ENCODE measurements around the gene MASP1.

MASP1 gene

DNA sequence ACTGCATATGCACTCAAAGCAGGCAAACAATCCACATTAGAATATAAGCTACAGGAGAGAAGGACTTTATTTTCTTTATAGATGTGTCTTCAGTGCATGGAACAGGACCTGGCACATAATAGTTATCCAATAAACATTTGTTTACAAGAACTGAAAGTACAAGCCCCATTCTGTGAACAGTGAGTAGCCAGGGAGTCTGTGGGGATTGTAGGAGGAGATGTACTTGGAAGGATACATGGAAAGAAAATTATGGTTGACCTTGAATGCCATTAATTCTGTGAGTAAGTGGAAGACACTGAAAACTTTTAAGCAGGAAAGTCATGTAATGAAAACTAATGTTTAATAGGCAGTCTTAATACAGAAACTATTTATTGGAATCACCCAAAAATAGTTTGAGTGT is 28.3 kb downstream of the MASP1 start:
- H3K4me3 ChIP-seq (ENCODE audit: low read length), result peak overlapping the region; percentile 21
- peak overlapping the region; percentile 68 for H3K9ac ChIP-seq (ENCODE audit: low read length)
- H3K27me3 ChIP-seq (replicated peaks; ENCODE audit: control insufficient read depth, insufficient read depth, low read length), result no peaks in the 10 kb centered on the region
- H3K9me3 ChIP-seq (ENCODE audit: control insufficient read depth, low read length), result peaks cover 8% of the 10 kb centered on the region
- DNase-seq (ENCODE audit: low read depth), result peak; percentile 26
- peaks cover 50% of the 10 kb centered on the region for H3K4me1 ChIP-seq (ENCODE audit: control insufficient read depth, insufficient read depth, low read length)
- peaks cover 7% of the 10 kb centered on the region for H3K36me3 ChIP-seq (ENCODE audit: control insufficient read depth, insufficient read depth, low read length, severe bottlenecking)

DNA sequence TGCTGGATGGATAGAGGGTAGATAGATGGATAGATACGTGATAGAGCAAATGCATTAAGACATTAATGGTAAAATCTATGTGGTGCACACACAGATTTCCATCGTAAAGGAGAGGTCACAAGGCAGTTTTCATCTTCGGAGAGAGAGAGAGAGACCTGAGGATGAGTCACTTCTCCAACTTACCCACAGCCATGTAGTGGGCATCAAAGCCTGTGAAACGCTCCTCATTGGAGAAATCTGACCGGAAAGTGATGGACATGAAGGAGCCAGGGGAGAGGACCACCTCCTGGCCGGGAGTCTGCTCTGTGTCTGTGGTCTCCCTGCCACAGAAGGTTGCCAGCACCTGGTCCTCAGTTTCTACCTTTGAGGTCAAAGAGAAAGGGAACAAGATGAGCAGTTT is 29.2 kb downstream of the MASP1 start:
- Histone ChIP-seq H3K4me3 (ENCODE audit: low read length) (no peak overlapping the region), H3K9ac (ENCODE audit: low read length) (no peak overlapping the region), H3K4me1 (ENCODE audit: control insufficient read depth, insufficient read depth, low read length) (peaks cover 44% of the 10 kb centered on the region), H3K9me3 (ENCODE audit: control insufficient read depth, low read length) (peaks cover 8% of the 10 kb centered on the region), H3K36me3 (ENCODE audit: control insufficient read depth, insufficient read depth, low read length, severe bottlenecking) (peaks cover 7% of the 10 kb centered on the region), H3K27me3 (replicated peaks; ENCODE audit: control insufficient read depth, insufficient read depth, low read length) (no peaks in the 10 kb centered on the region)
- no peak for DNase-seq (ENCODE audit: low read depth)

DNA sequence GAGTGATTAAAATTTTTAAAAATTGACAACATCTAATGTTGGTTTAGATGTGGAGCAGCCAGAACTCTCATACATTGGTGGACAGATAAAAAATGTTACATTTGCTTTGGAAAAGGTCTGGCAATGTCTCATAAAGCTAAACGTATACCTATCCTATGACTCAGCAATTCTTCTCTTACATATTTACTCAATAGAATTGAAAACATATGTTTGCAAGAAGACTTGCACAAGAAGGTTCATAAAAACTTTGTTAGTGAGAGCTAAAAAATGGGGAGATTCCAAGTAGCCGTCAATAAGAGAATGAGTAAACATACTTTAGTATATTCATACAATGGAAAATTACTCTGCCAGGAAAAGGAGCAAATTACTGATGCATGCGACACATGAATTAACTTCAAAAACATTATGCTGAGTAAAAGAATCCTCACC is 30.0 kb downstream of the MASP1 start:
- Histone ChIP-seq H3K9me3 (ENCODE audit: control insufficient read depth, low read length) (peaks cover 8% of the 10 kb centered on the region), H3K9ac (ENCODE audit: low read length) (no peak overlapping the region), H3K4me3 (ENCODE audit: low read length) (no peak overlapping the region), H3K36me3 (ENCODE audit: control insufficient read depth, insufficient read depth, low read length, severe bottlenecking) (peaks cover 12% of the 10 kb centered on the region), H3K27me3 (replicated peaks; ENCODE audit: control insufficient read depth, insufficient read depth, low read length) (no peaks in the 10 kb centered on the region), H3K4me1 (ENCODE audit: control insufficient read depth, insufficient read depth, low read length) (peaks cover 36% of the 10 kb centered on the region)
- DNase-seq (ENCODE audit: low read depth), result peak; percentile 80

DNA sequence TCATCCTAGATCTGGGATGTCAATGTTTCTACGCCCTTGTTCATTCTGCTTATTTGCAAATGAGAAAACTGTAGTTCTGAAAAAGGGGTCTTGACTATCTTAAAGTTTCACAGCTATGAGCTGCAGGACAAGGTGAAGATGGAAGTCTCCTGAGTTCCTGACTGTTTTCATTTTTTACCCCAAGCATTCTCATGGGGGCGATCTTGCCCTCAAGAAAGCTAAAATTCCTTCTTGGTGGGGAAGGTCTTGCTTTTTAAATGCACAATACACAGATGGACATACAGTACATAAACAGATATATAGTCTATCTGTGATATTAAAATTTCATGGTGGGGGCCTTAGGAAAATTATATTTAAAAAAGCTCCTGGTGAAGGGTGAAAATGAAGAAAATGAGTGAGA is 32.4 kb downstream of the MASP1 start:
- Histone ChIP-seq H3K36me3 (ENCODE audit: control insufficient read depth, insufficient read depth, low read length, severe bottlenecking) (peaks cover 16% of the 10 kb centered on the region), H3K4me3 (ENCODE audit: low read length) (no peak overlapping the region), H3K9me3 (ENCODE audit: control insufficient read depth, low read length) (peaks cover 8% of the 10 kb centered on the region), H3K9ac (ENCODE audit: low read length) (no peak overlapping the region), H3K27me3 (replicated peaks; ENCODE audit: control insufficient read depth, insufficient read depth, low read length) (no peaks in the 10 kb centered on the region), H3K4me1 (ENCODE audit: control insufficient read depth, insufficient read depth, low read length) (peaks cover 18% of the 10 kb centered on the region)
- DNase-seq (ENCODE audit: low read depth), result no peak

DNA sequence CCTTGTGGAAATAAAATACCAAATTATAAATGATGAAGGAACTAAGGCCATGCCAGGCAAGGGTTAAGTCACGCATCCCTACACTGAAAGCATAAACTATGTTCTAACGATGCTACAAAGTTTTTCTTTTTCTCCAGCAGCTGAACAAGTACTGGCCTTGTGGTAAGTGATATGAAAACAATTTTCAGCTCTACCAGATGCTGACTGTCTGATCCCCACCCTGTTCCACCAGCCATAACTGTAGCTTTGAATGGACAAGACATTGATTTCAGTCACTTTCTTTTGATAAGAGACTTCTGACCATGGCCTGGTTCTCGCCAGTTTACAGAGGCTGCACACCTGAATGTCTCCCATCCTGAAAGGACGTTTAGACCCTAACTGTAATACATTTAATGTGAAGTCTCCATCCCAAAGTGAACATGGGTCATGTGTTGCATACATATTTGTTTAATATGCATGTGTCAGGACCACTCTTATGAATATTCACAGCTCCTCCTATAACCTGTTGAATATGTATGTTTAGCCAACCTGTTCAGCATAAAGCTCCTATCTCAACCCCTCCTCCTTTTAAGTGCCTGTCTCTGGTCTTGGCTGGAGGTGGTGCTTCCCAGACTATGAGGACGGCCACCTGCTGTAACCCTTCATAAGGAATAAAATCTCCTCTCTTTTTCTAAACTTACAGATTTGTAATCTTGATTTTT is 33.4 kb downstream of the MASP1 start:
- Histone ChIP-seq H3K27me3 (replicated peaks; ENCODE audit: control insufficient read depth, insufficient read depth, low read length) (no peaks in the 10 kb centered on the region), H3K4me3 (ENCODE audit: low read length) (no peak overlapping the region), H3K9me3 (ENCODE audit: control insufficient read depth, low read length) (peaks cover 8% of the 10 kb centered on the region), H3K9ac (ENCODE audit: low read length) (no peak overlapping the region), H3K36me3 (ENCODE audit: control insufficient read depth, insufficient read depth, low read length, severe bottlenecking) (peaks cover 16% of the 10 kb centered on the region), H3K4me1 (ENCODE audit: control insufficient read depth, insufficient read depth, low read length) (peaks cover 10% of the 10 kb centered on the region)
- DNase-seq (ENCODE audit: low read depth), result no peak

DNA sequence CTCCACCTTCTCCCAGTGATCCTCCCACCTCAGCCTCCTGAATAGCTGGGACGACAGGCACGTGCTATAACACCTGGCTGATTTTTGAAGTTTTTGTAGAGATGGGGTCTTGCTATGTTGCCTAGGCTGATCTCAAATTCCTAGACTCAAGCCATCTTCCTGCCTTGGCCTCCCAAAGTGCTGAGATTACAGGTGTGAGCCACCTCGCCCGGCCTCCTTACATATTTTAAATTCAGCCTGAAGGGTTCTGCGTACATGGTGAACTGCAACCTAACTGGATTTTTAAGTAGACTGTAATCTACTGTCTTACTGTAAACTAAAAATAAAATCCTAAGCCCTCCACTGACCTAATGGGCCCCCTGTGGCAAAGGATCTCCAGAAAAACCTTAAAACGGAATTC is 34.1 kb downstream of the MASP1 start:
- Histone ChIP-seq H3K4me1 (ENCODE audit: control insufficient read depth, insufficient read depth, low read length) (peaks cover 4% of the 10 kb centered on the region), H3K9ac (ENCODE audit: low read length) (no peak overlapping the region), H3K4me3 (ENCODE audit: low read length) (no peak overlapping the region), H3K27me3 (replicated peaks; ENCODE audit: control insufficient read depth, insufficient read depth, low read length) (no peaks in the 10 kb centered on the region), H3K36me3 (ENCODE audit: control insufficient read depth, insufficient read depth, low read length, severe bottlenecking) (peaks cover 17% of the 10 kb centered on the region), H3K9me3 (ENCODE audit: control insufficient read depth, low read length) (peaks cover 8% of the 10 kb centered on the region)
- no peak for DNase-seq (ENCODE audit: low read depth)

DNA sequence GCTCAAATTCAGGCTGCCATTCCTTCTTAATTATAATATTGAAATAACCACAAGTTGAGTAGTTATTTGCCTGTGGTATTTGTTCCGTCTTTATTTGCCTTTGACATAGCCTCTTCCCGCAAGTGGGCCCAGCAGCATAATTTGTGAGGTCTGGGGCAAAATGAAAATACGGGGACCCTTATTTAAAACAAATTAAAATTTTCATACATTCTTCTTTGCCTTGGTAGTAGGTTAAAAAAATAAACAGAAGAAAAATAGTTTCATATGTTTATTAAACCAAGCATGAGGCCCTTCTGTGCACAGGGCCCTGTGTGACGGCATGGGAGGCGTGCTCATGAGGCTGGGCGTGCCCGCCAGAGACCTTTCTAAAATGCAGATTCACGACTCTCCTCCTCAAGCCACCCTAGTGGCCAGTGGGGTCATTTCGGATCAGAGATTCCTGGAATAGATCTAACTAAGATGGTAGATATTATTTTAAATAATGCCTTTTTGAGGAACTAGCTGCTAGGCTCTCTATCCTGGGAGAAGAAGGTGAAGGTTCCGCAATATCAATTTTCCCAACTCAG is 35.4 kb downstream of the MASP1 start:
- Histone ChIP-seq H3K4me3 (ENCODE audit: low read length) (no peak overlapping the region), H3K4me1 (ENCODE audit: control insufficient read depth, insufficient read depth, low read length) (no peaks in the 10 kb centered on the region), H3K36me3 (ENCODE audit: control insufficient read depth, insufficient read depth, low read length, severe bottlenecking) (peaks cover 20% of the 10 kb centered on the region), H3K9ac (ENCODE audit: low read length) (no peak overlapping the region), H3K9me3 (ENCODE audit: control insufficient read depth, low read length) (peaks cover 4% of the 10 kb centered on the region), H3K27me3 (replicated peaks; ENCODE audit: control insufficient read depth, insufficient read depth, low read length) (no peaks in the 10 kb centered on the region)
- no peak for DNase-seq (ENCODE audit: low read depth)

DNA sequence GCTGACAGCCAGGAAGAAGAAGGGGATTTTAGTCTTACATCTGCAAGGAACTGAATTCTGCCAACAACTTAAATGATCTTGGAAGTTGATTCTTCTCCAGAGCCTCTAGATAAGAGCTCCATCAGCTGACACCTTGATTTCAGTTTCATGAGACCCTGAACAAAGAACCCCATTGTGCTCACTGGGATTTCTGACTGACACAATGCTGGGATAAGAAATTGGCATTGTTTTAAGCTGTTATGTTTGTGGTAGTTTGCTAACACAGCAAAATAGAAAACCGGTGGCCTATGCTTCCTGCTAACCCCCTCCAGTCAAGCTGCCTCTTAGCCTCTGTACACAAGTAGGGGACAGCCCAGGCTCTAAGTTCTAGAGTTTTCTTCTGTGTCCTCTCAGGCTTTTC is 36.2 kb downstream of the MASP1 start:
- Histone ChIP-seq H3K4me3 (ENCODE audit: low read length) (no peak overlapping the region), H3K9ac (ENCODE audit: low read length) (no peak overlapping the region), H3K27me3 (replicated peaks; ENCODE audit: control insufficient read depth, insufficient read depth, low read length) (no peaks in the 10 kb centered on the region), H3K9me3 (ENCODE audit: control insufficient read depth, low read length) (no peaks in the 10 kb centered on the region), H3K4me1 (ENCODE audit: control insufficient read depth, insufficient read depth, low read length) (no peaks in the 10 kb centered on the region), H3K36me3 (ENCODE audit: control insufficient read depth, insufficient read depth, low read length, severe bottlenecking) (peaks cover 13% of the 10 kb centered on the region)
- no peak for DNase-seq (ENCODE audit: low read depth)

DNA sequence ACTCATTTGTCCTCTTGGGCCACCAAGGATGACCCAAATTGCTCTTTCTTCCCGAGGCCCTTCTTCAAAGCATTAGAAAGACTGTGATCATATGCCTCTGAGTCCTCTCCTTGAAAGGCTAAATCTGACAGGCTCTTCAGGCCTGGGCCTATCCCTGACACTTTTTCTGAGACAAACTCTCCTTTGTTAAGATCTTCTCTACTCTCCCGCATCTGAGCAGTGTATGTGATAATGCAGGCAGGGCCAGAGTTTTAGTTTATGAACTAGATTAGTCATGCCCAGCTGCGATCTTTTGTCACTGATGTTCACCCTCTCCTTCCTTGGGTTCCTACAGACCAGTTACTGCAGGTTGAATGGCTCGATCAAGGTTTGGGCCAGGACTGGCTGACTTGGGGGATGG is 39.2 kb downstream of the MASP1 start:
- Histone ChIP-seq H3K4me3 (ENCODE audit: low read length) (no peak overlapping the region), H3K9ac (ENCODE audit: low read length) (no peak overlapping the region), H3K36me3 (ENCODE audit: control insufficient read depth, insufficient read depth, low read length, severe bottlenecking) (peaks cover 13% of the 10 kb centered on the region), H3K27me3 (replicated peaks; ENCODE audit: control insufficient read depth, insufficient read depth, low read length) (no peaks in the 10 kb centered on the region), H3K9me3 (ENCODE audit: control insufficient read depth, low read length) (no peaks in the 10 kb centered on the region), H3K4me1 (ENCODE audit: control insufficient read depth, insufficient read depth, low read length) (peaks cover 1% of the 10 kb centered on the region)
- DNase-seq (ENCODE audit: low read depth), result no peak

DNA sequence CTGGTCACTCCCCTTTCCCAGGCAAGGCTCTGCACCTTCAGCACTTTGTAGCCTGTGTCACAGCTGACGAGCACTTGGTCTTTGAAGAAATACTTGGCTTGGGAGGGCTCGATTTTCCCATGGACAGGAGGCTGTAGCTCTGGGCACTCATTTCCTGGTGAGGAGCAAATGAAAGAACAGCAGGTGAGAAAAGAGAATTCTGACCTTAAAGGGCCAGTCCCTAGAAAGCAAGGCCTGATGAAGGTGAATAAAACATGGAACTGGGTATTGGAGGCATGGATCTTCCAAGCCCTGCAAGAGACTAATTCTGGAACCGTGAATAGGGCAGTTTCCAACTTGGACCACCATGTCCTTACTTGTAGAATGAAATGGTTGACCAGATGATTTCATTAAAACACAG is 39.9 kb downstream of the MASP1 start:
- H3K9ac ChIP-seq (ENCODE audit: low read length), result no peak overlapping the region
- H3K27me3 ChIP-seq (replicated peaks; ENCODE audit: control insufficient read depth, insufficient read depth, low read length), result no peaks in the 10 kb centered on the region
- no peaks in the 10 kb centered on the region for H3K9me3 ChIP-seq (ENCODE audit: control insufficient read depth, low read length)
- peaks cover 3% of the 10 kb centered on the region for H3K4me1 ChIP-seq (ENCODE audit: control insufficient read depth, insufficient read depth, low read length)
- no peak for DNase-seq (ENCODE audit: low read depth)
- no peak overlapping the region for H3K4me3 ChIP-seq (ENCODE audit: low read length)
- H3K36me3 ChIP-seq (ENCODE audit: control insufficient read depth, insufficient read depth, low read length, severe bottlenecking), result peaks cover 8% of the 10 kb centered on the region

DNA sequence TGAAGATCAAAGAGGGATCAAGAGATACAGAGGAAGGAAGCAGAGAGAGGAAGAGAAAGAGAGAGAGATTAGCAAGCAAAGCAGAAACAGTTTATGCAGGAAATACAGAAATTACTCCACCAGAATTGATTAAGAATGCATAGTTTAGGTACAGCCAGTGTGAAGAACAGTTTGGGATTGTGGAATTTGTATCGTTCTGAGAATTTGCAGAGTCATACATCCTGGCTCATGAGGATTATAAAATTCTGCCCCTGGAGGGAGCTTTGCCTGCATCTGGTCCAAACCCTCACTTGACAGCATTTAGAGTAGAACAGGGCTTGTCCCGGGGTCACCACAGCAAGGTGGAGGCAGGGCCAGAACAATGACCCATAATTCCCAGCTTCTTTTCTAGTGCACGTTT is 44.1 kb downstream of the MASP1 start:
- Histone ChIP-seq H3K9ac (ENCODE audit: low read length) (no peak overlapping the region), H3K4me3 (ENCODE audit: low read length) (no peak overlapping the region), H3K9me3 (ENCODE audit: control insufficient read depth, low read length) (no peaks in the 10 kb centered on the region), H3K27me3 (replicated peaks; ENCODE audit: control insufficient read depth, insufficient read depth, low read length) (no peaks in the 10 kb centered on the region), H3K36me3 (ENCODE audit: control insufficient read depth, insufficient read depth, low read length, severe bottlenecking) (peaks cover 2% of the 10 kb centered on the region), H3K4me1 (ENCODE audit: control insufficient read depth, insufficient read depth, low read length) (peaks cover 24% of the 10 kb centered on the region)
- DNase-seq (ENCODE audit: low read depth), result no peak

Measured in adipocyte (in vitro differentiated cells).